Gastrocnemius medialis (tissue), 4 donors: ENCODE results near the gene PDIA3. TPM values are rescaled to one million over a fixed set of nuclear protein-coding genes. Genes with fewer than 3 reads are reported as not detected.

Experiments
- ATAC-seq, 2 donors: fragments of 150-250 bp; one replicate each; pipeline ENCODE4 v1.9.1; 2016
- DNase-seq, 2 donors: peaks; one replicate each; pipeline ENCODE4 v3.0.0-alpha.2; 2019
- H3K27ac ChIP-seq, 4 donors: fragments of 200-600 bp; sonication (generic); 1 replicate in 1 of 4; 2 replicates in 3 of 4; pipeline ENCODE4 v1.5.1; 2016 to 2018; ENCODE audit warnings: mild to moderate bottlenecking in 2 of 4, moderate library complexity in 1 of 4
- H3K27me3 ChIP-seq, 3 donors: fragments of 200-600 bp; sonication (generic) in 2 of 3; 1 replicate in 1 of 3; 2 replicates in 2 of 3; pipeline versions ENCODE4 v1.5.1 to v1.6.0; 2016 to 2019; ENCODE audit warnings: mild to moderate bottlenecking in 1 of 3, moderate library complexity in 1 of 3
- H3K36me3 ChIP-seq, 2 donors: fragments of 200-600 bp; sonication (generic) in 1 of 2; one replicate each; pipeline ENCODE4 v1.5.1; 2017 to 2018
- H3K4me1 ChIP-seq, 2 donors: fragments of 200-600 bp; sonication (generic) in 1 of 2; one replicate each; pipeline ENCODE4 v1.5.1; 2016 to 2017; ENCODE audit warnings: mild to moderate bottlenecking in 2 of 2
- H3K4me3 ChIP-seq, 4 donors: fragments of 200-600 bp; sonication (generic) in 3 of 4; 1 replicate in 1 of 4; 2 replicates in 3 of 4; pipeline ENCODE4 v1.5.1; 2016 to 2019; ENCODE audit warnings: mild to moderate bottlenecking in 2 of 4
- H3K9me3 ChIP-seq, 3 donors: fragments of 200-600 bp; sonication (generic) in 2 of 3; 1 replicate in 1 of 3; 2 replicates in 2 of 3; pipeline ENCODE4 v1.5.1; 2016 to 2019
- CTCF ChIP-seq, 5 experiments: fragments of 450-650 bp in 3 of 5; fragments of 200-600 bp in 2 of 5; sonication (generic) in 2 of 5; IDR thresholded peaks in 4 of 5; conservative IDR thresholded peaks in 1 of 5; 1 replicate in 4 of 5; 2 replicates in 1 of 5; pipeline ENCODE4 v1.5.1; 2016 to 2019; ENCODE audit warnings: antibody characterized with exemption in 5 of 5, mild to moderate bottlenecking in 3 of 5, moderate library complexity in 3 of 5
- POLR2A ChIP-seq, 2 donors: fragments of 450-650 bp; IDR thresholded peaks; one replicate each; pipeline ENCODE4 v1.6.1; 2017; ENCODE audit warnings: antibody characterized with exemption in 2 of 2, mild to moderate bottlenecking in 2 of 2, moderate library complexity in 2 of 2
- in situ Hi-C, 4 donors: fragments of 200-750 bp; cut with MboI; loops; one replicate each; pipeline versions ENCODE4 v1.15.0 to v1.8.0; 2017; ENCODE audit warnings: low sequenced_read_pairs in 4 of 4
- intact Hi-C: fragments of 100-400 bp; cut with DNase I; formaldehyde crosslinking; loops from one replicate; pipeline ENCODE4 v1.15.1; 2023; ENCODE audit warnings: low total_unique reads
- total RNA-seq, 4 donors: library from RNA; depleted of rRNA; stranded (reverse); fragments of >200 nt; gene quantifications; one replicate each; pipeline versions ENCODE4 v1.1.0 to v1.2.3, GENCODE V29; 2016

The PDIA3 gene
- total RNA-seq, 4 donors from 2014 or later: 26.6 to 45.1 (median 30.3) TPM

DNA sequence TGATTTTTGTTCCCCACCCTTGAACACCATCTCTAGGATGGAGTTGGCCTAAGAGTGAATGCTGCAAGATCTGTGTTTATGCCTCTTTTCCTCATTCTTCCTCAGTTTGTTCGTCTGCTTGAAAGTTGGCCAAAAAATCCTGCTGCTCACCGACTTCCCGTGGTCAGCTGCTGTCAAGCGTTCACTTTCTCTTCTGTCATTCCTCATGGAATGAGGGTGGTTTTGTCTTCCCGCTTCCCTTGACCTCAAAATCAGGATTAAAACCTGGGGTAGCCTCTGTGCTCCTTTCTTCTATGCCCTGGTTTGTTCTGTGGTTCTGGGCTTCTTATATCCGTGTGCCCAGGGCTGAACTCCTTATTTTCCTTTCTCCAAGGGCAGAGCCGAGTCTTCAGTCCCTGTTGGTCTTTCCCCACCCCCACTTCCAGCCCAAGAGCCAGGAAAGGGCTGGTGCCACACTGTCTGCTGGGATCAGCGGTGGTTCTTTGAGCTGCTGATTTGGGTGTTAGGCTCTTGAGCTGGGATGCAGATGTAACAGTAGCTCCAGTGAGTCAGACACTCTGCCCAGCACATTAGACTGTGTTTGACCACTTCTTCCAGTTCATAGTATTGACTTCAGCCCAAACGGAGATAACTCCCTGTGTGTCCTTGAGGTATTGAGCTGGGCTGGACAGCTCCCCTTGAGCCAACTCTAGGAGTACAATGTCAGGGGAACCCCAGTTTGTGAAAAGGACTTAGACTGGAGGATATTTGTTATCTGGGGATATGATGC is 48.2 kb downstream of the PDIA3 start:
- TF ChIP-seq POLR2A (IDR thresholded peaks at IDR 0.05) (peak; percentile 16 to 31), CTCF (IDR thresholded peaks at IDR 0.05 in 4 of 5, conservative IDR thresholded peaks at IDR 0.05 in 1 of 5) (no peak)
- ATAC-seq: peak; percentile 53 to 61
- peak overlapping the region; percentile 96 to 100 (median 99) for H3K27ac ChIP-seq
- H3K9me3 ChIP-seq: no peaks in the 10 kb centered on the region
- peak in 1 of 2 donors; percentile 87 for DNase-seq
- peaks cover 0 to 42% of the 10 kb centered on the region in 2 donors for H3K36me3 ChIP-seq
- H3K4me1 ChIP-seq: peaks cover 48 to 51% of the 10 kb centered on the region in 2 donors
- intact Hi-C loops: loop anchor here (5.0 to 10.0 kb wide), 2 partner anchors 740 to 933 kb away; partner anchors contain the start of gene EIF3J
- H3K4me3 ChIP-seq: peak overlapping the region; percentile 91 to 100 (median 94)
- no peaks in the 10 kb centered on the region for H3K27me3 ChIP-seq
- in situ Hi-C loops: loop anchor here in 1 of 4 donors (25.0 kb wide), 2 partner anchors 918 to 1843 kb away; partner anchors contain the start of genes B2M, PATL2 and SQOR

- Histone ChIP-seq H3K36me3 (peaks cover 0 to 48% of the 10 kb centered on the region in 2 donors), H3K27ac (peak overlapping the region; percentile 96 to 100 (median 99)), H3K4me3 (peak overlapping the region in 1 of 4 donors; percentile 22), H3K9me3 (no peaks in the 10 kb centered on the region), H3K4me1 (peaks cover 56 to 57% of the 10 kb centered on the region in 2 donors), H3K27me3 (no peaks in the 10 kb centered on the region)
- DNase-seq (no peak), ATAC-seq (no peak)
- in situ Hi-C loops: loop anchor here in 1 of 4 donors (25.0 kb wide), 2 partner anchors 917 to 1842 kb away; partner anchors contain the start of genes B2M, PATL2 and SQOR
- TF ChIP-seq POLR2A (IDR thresholded peaks at IDR 0.05) (no peak), CTCF (IDR thresholded peaks at IDR 0.05 in 4 of 5, conservative IDR thresholded peaks at IDR 0.05 in 1 of 5) (no peak)
- intact Hi-C loops: loop anchor here (10.0 kb wide), 1 partner anchor 740 kb away; the partner anchor contains the start of gene EIF3J
These were observed 49.0 kb downstream of the PDIA3 start for GRCh38 chr15:43795197-43795596.

- H3K4me1 ChIP-seq: peaks cover 56 to 57% of the 10 kb centered on the region in 2 donors
- no peaks in the 10 kb centered on the region for H3K27me3 ChIP-seq
- no peak overlapping the region for H3K4me3 ChIP-seq
- H3K27ac ChIP-seq: peak overlapping the region; percentile 96 to 100 (median 99)
- intact Hi-C loops: loop anchor here (10.0 kb wide), 1 partner anchor 739 kb away; the partner anchor contains the start of gene EIF3J
- no peak for DNase-seq
- ATAC-seq: no peak
- in situ Hi-C loops: loop anchor here in 1 of 4 donors (25.0 kb wide), 2 partner anchors 916 to 1841 kb away; partner anchors contain the start of genes B2M, PATL2 and SQOR
- H3K9me3 ChIP-seq: no peaks in the 10 kb centered on the region
- no peak for TF ChIP-seq POLR2A (IDR thresholded peaks at IDR 0.05)
- no peak for TF ChIP-seq CTCF (IDR thresholded peaks at IDR 0.05 in 4 of 5, conservative IDR thresholded peaks at IDR 0.05 in 1 of 5)
- H3K36me3 ChIP-seq: peaks cover 0 to 48% of the 10 kb centered on the region in 2 donors
These were observed 49.8 kb downstream of the PDIA3 start for GRCh38 chr15:43795997-43796396.

- Histone ChIP-seq H3K36me3 (peaks cover 0 to 48% of the 10 kb centered on the region in 2 donors), H3K4me1 (peaks cover 59 to 62% of the 10 kb centered on the region in 2 donors), H3K9me3 (no peaks in the 10 kb centered on the region), H3K27me3 (no peaks in the 10 kb centered on the region), H3K4me3 (no peak overlapping the region), H3K27ac (peak overlapping the region; percentile 96 to 100 (median 99))
- intact Hi-C loops (loop anchor here (10.0 kb wide), 1 partner anchor 738 kb away; the partner anchor contains the start of gene EIF3J), in situ Hi-C loops (loop anchor here in 1 of 4 donors (25.0 kb wide), 2 partner anchors 916 to 1841 kb away; partner anchors contain the start of genes B2M, PATL2 and SQOR)
- TF ChIP-seq POLR2A (IDR thresholded peaks at IDR 0.05) (no peak), CTCF (IDR thresholded peaks at IDR 0.05 in 4 of 5, conservative IDR thresholded peaks at IDR 0.05 in 1 of 5) (no peak)
- no peak for DNase-seq
- ATAC-seq: no peak
These were observed 50.3 kb downstream of the PDIA3 start for GRCh38 chr15:43796566-43796965.
